Measurements from ENCODE around the gene PGLYRP2. TPM values are rescaled to one million over a fixed set of nuclear protein-coding genes. Genes with fewer than 3 reads are reported as not detected.

PGLYRP2 gene
- total RNA-seq, 2 donors from 2014 or later = 9.2 to 31.9 TPM

DNA sequence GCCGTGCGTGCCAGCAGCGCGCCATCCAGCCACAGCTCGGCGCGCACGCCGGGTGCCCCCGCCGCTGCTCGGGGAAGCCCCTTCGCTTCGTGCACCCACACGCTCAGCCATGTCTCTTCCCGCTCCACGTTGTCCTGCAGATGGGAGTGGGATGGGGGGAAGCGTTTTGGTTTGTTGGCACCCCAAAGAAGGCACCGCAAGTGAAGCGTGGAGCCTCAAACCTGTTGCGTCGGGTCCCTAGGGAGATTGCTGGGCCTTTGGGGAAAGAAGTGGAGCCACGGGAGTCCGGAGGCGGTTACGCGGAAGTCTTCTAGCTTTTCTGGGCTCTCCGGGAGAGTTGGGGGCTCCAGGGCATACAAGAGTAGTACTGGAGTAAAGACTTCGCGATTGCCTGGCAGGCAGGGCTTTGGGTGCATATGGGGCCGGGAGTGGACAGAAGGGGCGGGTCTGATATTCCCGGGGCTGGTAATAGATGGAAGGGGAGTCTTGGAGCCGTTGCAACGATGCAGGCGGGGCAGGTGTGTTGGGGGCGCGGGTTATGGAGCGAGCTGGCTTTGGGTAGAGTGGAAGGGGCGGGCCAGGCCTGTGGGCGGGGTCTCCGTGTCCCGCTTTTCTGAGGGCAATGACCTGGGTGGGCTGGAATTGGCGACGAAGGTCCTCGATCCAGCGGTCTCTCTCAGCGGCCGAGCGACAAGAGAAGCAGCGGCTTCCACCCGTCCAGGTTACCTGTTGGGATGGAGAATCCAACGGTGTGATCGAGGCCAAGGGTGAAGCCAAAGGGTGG lies 21.4 kb downstream of the PGLYRP2 start:
- WGBS = 16% methylated on average over 48 of the region's 54 CpGs
- peaks cover 8% of the 10 kb centered on the region for H3K27me3 ChIP-seq (replicated peaks; ENCODE audit: insufficient read depth)
- peaks cover 7% of the 10 kb centered on the region for H3K4me1 ChIP-seq (replicated peaks)
- no peak for DNase-seq (ENCODE audit: low spot score)
- TF ChIP-seq CTCF (IDR thresholded peaks at IDR 0.05) = no peak
- no peak for TF ChIP-seq POLR2AphosphoS5 (IDR thresholded peaks at IDR 0.05)
- TF ChIP-seq POLR2A (IDR thresholded peaks at IDR 0.05) = no peak
- H3K9me3 ChIP-seq = no peaks in the 10 kb centered on the region
- intact Hi-C loops (cut with DNase I) = loop anchor here (10.0 kb wide), 1 partner anchor 97 kb away; no protein-coding TSS in a partner anchor
- no peak overlapping the region for H3K27ac ChIP-seq
- peak overlapping the region in 1 of 2 donors; percentile 19 for H3K4me3 ChIP-seq
- H3K36me3 ChIP-seq = no peaks in the 10 kb centered on the region

- TF ChIP-seq CTCF (IDR thresholded peaks at IDR 0.05) (no peak), POLR2A (IDR thresholded peaks at IDR 0.05) (no peak)
- 19% methylated on average over 41 of the region's 86 CpGs for WGBS
- H3K9me3 ChIP-seq = no peaks in the 10 kb centered on the region
- no peaks in the 10 kb centered on the region for H3K36me3 ChIP-seq
- peaks cover 10% of the 10 kb centered on the region for H3K4me1 ChIP-seq (replicated peaks)
- no peak overlapping the region for H3K27ac ChIP-seq
- no peak for DNase-seq (ENCODE audit: low spot score)
- H3K4me3 ChIP-seq = peak overlapping the region in 1 of 2 donors; percentile 19
- intact Hi-C loops (cut with DNase I) = loop anchor here (10.0 kb wide), 1 partner anchor 98 kb away; no protein-coding TSS in a partner anchor
- H3K27me3 ChIP-seq (replicated peaks; ENCODE audit: insufficient read depth) = peaks cover 8% of the 10 kb centered on the region
Observed at GRCh38 chr19:15456871-15457700, 22.2 kb downstream of the PGLYRP2 start.

GRCh38 chr19:15456441-15456840 lies 22.9 kb downstream of the PGLYRP2 start:
- DNase-seq (ENCODE audit: low spot score) = no peak
- peaks cover 10% of the 10 kb centered on the region for H3K4me1 ChIP-seq (replicated peaks)
- H3K9me3 ChIP-seq = no peaks in the 10 kb centered on the region
- no peak overlapping the region for H3K27ac ChIP-seq
- no peaks in the 10 kb centered on the region for H3K36me3 ChIP-seq
- TF ChIP-seq CTCF (IDR thresholded peaks at IDR 0.05) = no peak
- TF ChIP-seq POLR2AphosphoS5 (IDR thresholded peaks at IDR 0.05) = no peak
- TF ChIP-seq POLR2A (IDR thresholded peaks at IDR 0.05) = no peak
- intact Hi-C loops (cut with DNase I) = loop anchor here (10.0 kb wide), 1 partner anchor 98 kb away; no protein-coding TSS in a partner anchor
- H3K27me3 ChIP-seq (replicated peaks; ENCODE audit: insufficient read depth) = peaks cover 8% of the 10 kb centered on the region
- WGBS = 34% methylated on average over 14 of the region's 14 CpGs
- no peak overlapping the region for H3K4me3 ChIP-seq

DNA sequence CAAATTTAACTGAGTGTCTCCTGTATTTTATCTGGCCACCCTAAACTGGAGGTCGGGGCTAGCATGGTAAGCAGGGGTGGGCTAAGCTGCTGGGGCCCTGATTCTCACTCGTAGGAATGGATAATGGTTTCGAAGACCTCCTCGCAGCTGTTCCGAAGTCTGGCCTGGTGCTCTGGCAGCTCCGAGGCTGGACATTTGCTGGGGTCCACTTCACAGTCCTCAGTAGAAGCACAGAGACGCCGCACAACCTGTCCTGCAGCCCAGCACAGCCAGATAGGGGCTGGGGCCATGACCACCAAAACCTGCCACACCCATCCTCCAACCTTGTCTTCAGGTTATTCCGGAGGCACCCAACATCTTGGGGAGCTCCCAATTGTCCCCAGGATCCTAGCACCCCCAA lies 23.3 kb downstream of the PGLYRP2 start:
- TF ChIP-seq POLR2AphosphoS5 (IDR thresholded peaks at IDR 0.05) (no peak), POLR2A (IDR thresholded peaks at IDR 0.05) (no peak), CTCF (IDR thresholded peaks at IDR 0.05) (no peak)
- Histone ChIP-seq H3K36me3 (no peaks in the 10 kb centered on the region), H3K9me3 (no peaks in the 10 kb centered on the region), H3K27ac (no peak overlapping the region), H3K4me3 (no peak overlapping the region), H3K27me3 (replicated peaks; ENCODE audit: insufficient read depth) (peaks cover 8% of the 10 kb centered on the region), H3K4me1 (replicated peaks) (peaks cover 10% of the 10 kb centered on the region)
- DNase-seq (ENCODE audit: low spot score) = no peak
- WGBS = 86% methylated on average over 9 of the region's 9 CpGs
- intact Hi-C loops (cut with DNase I) = loop anchor here (10.0 kb wide), 1 partner anchor 99 kb away; no protein-coding TSS in a partner anchor

All from prostate gland (tissue), 2 donors.